Astrocyte (in vitro differentiated cells and primary cell): Measurements from ENCODE around the gene KIAA0232.

Experiments
- CTCF ChIP-seq: IDR thresholded peaks from 2 replicates; pipeline ENCODE4 v1.5.1; 2011; ENCODE audit warnings: low read depth, mild to moderate bottlenecking, inconsistent platforms, low read length, moderate library complexity; ENCODE audit not compliant: insufficient read depth
- EZH2 ChIP-seq: IDR thresholded peaks from 2 replicates; pipeline ENCODE4 v1.6.1; 2012; ENCODE audit warnings: mild to moderate bottlenecking, low read length, inconsistent platforms; ENCODE audit not compliant: insufficient read depth

GRCh38 chr4:6849691-6850090 lies 67.2 kb downstream of the KIAA0232 start:
- TF ChIP-seq CTCF (no peak), EZH2 (no peak)
